IMR-90 (cell line): ENCODE results near the gene DOCK10. TPM values are rescaled to one million over a fixed set of nuclear protein-coding genes. Genes with fewer than 3 reads are reported as not detected.

Experiments
- ATAC-seq: fragments of 200-7000 bp; cut with Tn5 transposase; 2 replicates; pipeline ENCODE4 v1.9.1; 2020; ENCODE audit warnings: low read depth, mild to moderate bottlenecking, moderate library complexity
- BruUV-seq: library from RNA; stranded (reverse); fragments of 400-500 nt; replicated peaks from 2 replicates; lab custom pipeline; 2021; lab: Mats Ljungman, UMichigan
- CTCF ChIA-PET: fragments of 300-600 bp; formaldehyde crosslinking; extraction: SDS; loops from one replicate; lab custom pipeline; 2021; ENCODE audit warnings: antibody characterized with exemption; lab: Yijun Ruan, JAX
- POLR2A ChIA-PET: fragments of 300-600 bp; sonication (Branson Sonifier 250); formaldehyde crosslinking; loops from one replicate; lab custom pipeline; 2022; ENCODE audit warnings: antibody characterized with exemption; ENCODE audit not compliant: unreplicated experiment; lab: Charles Lee
- DNase-seq: peaks from one replicate; pipeline ENCODE4 v3.0.0; 2013
- H2AFZ ChIP-seq: replicated peaks from 2 replicates; pipeline ENCODE3; 2013; ENCODE audit warnings: low read length, mild to moderate bottlenecking; ENCODE audit not compliant: poor library complexity
- H2AK5ac ChIP-seq: 2 replicates; pipeline ENCODE4 v1.6.1; 2013; ENCODE audit warnings: low read depth, low read length, inconsistent platforms
- H2AK9ac ChIP-seq: replicated peaks from 2 replicates; pipeline ENCODE3; 2013; ENCODE audit warnings: mild to moderate bottlenecking, low read depth, low read length, moderate library complexity; ENCODE audit not compliant: poor library complexity
- H2BK120ac ChIP-seq: 2 replicates; pipeline ENCODE4 v1.6.1; 2013; ENCODE audit warnings: low read depth, low read length, inconsistent platforms
- H2BK15ac ChIP-seq: 3 replicates; pipeline ENCODE4 v1.6.1; 2013; ENCODE audit warnings: low read depth, low read length, inconsistent platforms
- H2BK20ac ChIP-seq: 2 replicates; pipeline ENCODE4 v1.6.1; 2013; ENCODE audit warnings: low read depth, mild to moderate bottlenecking, inconsistent platforms, low read length, moderate library complexity
- H2BK5ac ChIP-seq: 2 replicates; pipeline ENCODE4 v1.6.1; 2013; ENCODE audit warnings: mild to moderate bottlenecking, low read depth, low read length, inconsistent platforms; ENCODE audit not compliant: poor library complexity, severe bottlenecking
- H3K14ac ChIP-seq: replicated peaks from 2 replicates; pipeline ENCODE4 v1.6.1; 2013; ENCODE audit warnings: low read depth, low read length, inconsistent platforms
- H3K18ac ChIP-seq: 2 replicates; pipeline ENCODE4 v1.6.1; 2013; ENCODE audit warnings: low read depth, low read length, control low read depth
- H3K23ac ChIP-seq: 2 replicates; pipeline ENCODE4 v1.6.1; 2013; ENCODE audit warnings: low read depth, low read length, inconsistent platforms
- H3K27ac ChIP-seq: 2 replicates; pipeline ENCODE4 v1.5.1; 2013; ENCODE audit warnings: mild to moderate bottlenecking, control low read depth, low read length; ENCODE audit not compliant: insufficient read depth
- H3K27me3 ChIP-seq: 2 replicates; pipeline ENCODE4 v1.6.1; 2013; ENCODE audit warnings: low read length; ENCODE audit not compliant: control insufficient read depth, insufficient read depth
- H3K36me3 ChIP-seq: 2 replicates; pipeline ENCODE4 v1.6.1; 2013; ENCODE audit warnings: low read length, mixed read lengths; ENCODE audit not compliant: control insufficient read depth, insufficient read depth
- H3K4ac ChIP-seq: 2 replicates; pipeline ENCODE4 v1.6.1; 2013; ENCODE audit warnings: low read depth, low read length, inconsistent platforms
- H3K4me1 ChIP-seq: 2 replicates; pipeline ENCODE4 v1.6.1; 2013; ENCODE audit warnings: low read length, mixed read lengths; ENCODE audit not compliant: control insufficient read depth, insufficient read depth
- H3K4me2 ChIP-seq: 2 replicates; pipeline ENCODE4 v1.6.1; 2013; ENCODE audit warnings: low read depth, mild to moderate bottlenecking, control low read depth, low read length, moderate library complexity
- H3K4me3 ChIP-seq: 2 replicates; pipeline ENCODE4 v1.5.1; 2013; ENCODE audit warnings: low read depth, mild to moderate bottlenecking, control low read depth, low read length, moderate library complexity; ENCODE audit not compliant: insufficient read depth
- H3K56ac ChIP-seq: 2 replicates; pipeline ENCODE4 v1.6.1; 2013; ENCODE audit warnings: low read length, inconsistent platforms; ENCODE audit not compliant: insufficient read depth; ENCODE audit errors: extremely low read depth
- H3K79me1 ChIP-seq, 2 experiments: 2 replicates each; pipeline ENCODE4 v1.6.1; 2013; ENCODE audit warnings: low read length in 2 of 2, inconsistent platforms in 1 of 2, low read depth in 1 of 2
- H3K9ac ChIP-seq: 2 replicates; pipeline ENCODE4 v1.6.1; 2013; ENCODE audit warnings: low read depth, low read length, control low read depth
- H3K9me1 ChIP-seq: 2 replicates; pipeline ENCODE4 v1.6.1; 2013; ENCODE audit warnings: low read length, inconsistent platforms; ENCODE audit not compliant: insufficient read depth
- H3K9me3 ChIP-seq: 2 replicates; pipeline ENCODE4 v1.6.1; 2013; ENCODE audit warnings: low read length; ENCODE audit not compliant: control insufficient read depth, insufficient read depth
- H4K20me1 ChIP-seq: 2 replicates; pipeline ENCODE4 v1.6.1; 2013; ENCODE audit warnings: low read length, inconsistent platforms; ENCODE audit not compliant: insufficient read depth
- H4K5ac ChIP-seq: 2 replicates; pipeline ENCODE4 v1.6.1; 2013; ENCODE audit warnings: mild to moderate bottlenecking, low read depth, low read length, control low read depth
- H4K8ac ChIP-seq, 2 experiments: 2 replicates each; pipeline ENCODE4 v1.6.1; 2013; ENCODE audit warnings: low read depth in 2 of 2, low read length in 2 of 2, control low read depth in 1 of 2, inconsistent platforms in 1 of 2
- H4K91ac ChIP-seq: 2 replicates; pipeline ENCODE4 v1.6.1; 2013; ENCODE audit warnings: low read depth, low read length, inconsistent platforms; ENCODE audit not compliant: insufficient read depth
- BHLHE40 ChIP-seq: fragments of 150-350 bp; IDR thresholded peaks from 2 replicates; pipeline ENCODE4 v1.6.1; 2016; ENCODE audit warnings: mild to moderate bottlenecking, low read depth, low read length
- ELK1 ChIP-seq: fragments of 150-350 bp; IDR thresholded peaks from 2 replicates; pipeline ENCODE4 v1.6.1; 2016; ENCODE audit warnings: low read depth, mild to moderate bottlenecking, low read length, moderate library complexity, borderline replicate concordance
- MAZ ChIP-seq: IDR thresholded peaks from 2 replicates; pipeline ENCODE4 v1.6.1; 2012; ENCODE audit warnings: low read depth, mild to moderate bottlenecking, low read length, improper control_type of control experiment, moderate library complexity, borderline replicate concordance
- NFE2L2 ChIP-seq: fragments of 150-350 bp; IDR thresholded peaks from 2 replicates; pipeline ENCODE4 v1.6.1; 2016; ENCODE audit warnings: low read depth, mild to moderate bottlenecking, low read length
- RAD21 ChIP-seq: IDR thresholded peaks from 2 replicates; pipeline ENCODE4 v1.6.1; 2012; ENCODE audit warnings: low read length, improper control_type of control experiment
- RFX5 ChIP-seq: IDR thresholded peaks from 2 replicates; pipeline ENCODE4 v1.8.0; 2012; ENCODE audit warnings: low read depth, mild to moderate bottlenecking, low read length, moderate library complexity
- SMC3 ChIP-seq: fragments of 150-350 bp; IDR thresholded peaks from 2 replicates; pipeline ENCODE4 v1.6.1; 2016; ENCODE audit warnings: low read depth, mild to moderate bottlenecking, antibody characterized with exemption, low read length, moderate library complexity
- WGBS, 2 experiments: methylation state at CpG; one replicate each; pipeline versions ENCODE4 v1.1.5 to v1.1.7; 2013; ENCODE audit warnings: missing lambda C conversion rate in 2 of 2; ENCODE audit not compliant: insufficient read length in 1 of 2; ENCODE audit errors: extremely low coverage in 2 of 2; 5-methylcytosine and 5-hydroxymethylcytosine counted together
- dilution Hi-C: fragments of 300-500 bp; cut with HindIII; formaldehyde crosslinking; loops from one replicate; pipeline ENCODE4 v1.14.3; 2018; ENCODE audit warnings: low sequenced_read_pairs; ENCODE audit not compliant: unreplicated experiment
- in situ Hi-C: fragments of 300-500 bp; cut with MboI; formaldehyde crosslinking; loops from 3 replicates; pipeline ENCODE4 v1.14.3; 2019; ENCODE audit warnings: low sequenced_read_pairs, inconsistent platforms, mixed read lengths
- intact Hi-C: fragments of 100-400 bp; cut with micrococcal nuclease; formaldehyde crosslinking; loops from 2 replicates; pipeline ENCODE4 v1.10.0; 2022
- polyA plus RNA-seq, 3 experiments: library from polyadenylated mRNA; depleted of rRNA; stranded (reverse); fragments of >200 nt; gene quantifications; 2 replicates each; pipeline ENCODE4 v1.2.3, GENCODE V29; 2012; ENCODE audit warnings: low replicate concordance in 1 of 3
- total RNA-seq: library from RNA; depleted of rRNA; stranded (reverse); fragments of >200 nt; gene quantifications from 2 replicates; pipeline ENCODE4 v1.2.3, GENCODE V29; 2012

DOCK10 gene
- total and polyA plus RNA-seq, 2 of the 4 experiments (the other 2 are of a cell fraction), result 58.6 to 75.3 TPM

- TF ChIP-seq RFX5, result no peak
These were observed 234.9 kb downstream of the DOCK10 start (continued) for GRCh38 chr2:224807153-224807964.

GRCh38 chr2:224803930-224804329 lies 238.3 kb downstream of the DOCK10 start:
- in situ Hi-C loops, result no loop called here
- no peak overlapping the region for H4K5ac ChIP-seq
- no peak overlapping the region for H3K9ac ChIP-seq
- POLR2A ChIA-PET, result no interaction called here
- no peak overlapping the region for H3K23ac ChIP-seq
- no peak overlapping the region for H2AFZ ChIP-seq
- no peak overlapping the region for H3K27ac ChIP-seq
- H3K27me3 ChIP-seq, result no peaks in the 10 kb centered on the region
- no peak overlapping the region for H3K4ac ChIP-seq
- H4K91ac ChIP-seq, result no peak overlapping the region
- no peak overlapping the region for H3K18ac ChIP-seq
- no peak overlapping the region for H4K8ac ChIP-seq
- no peak overlapping the region for H3K14ac ChIP-seq
- no peaks in the 10 kb centered on the region for H3K79me1 ChIP-seq
- no CpG with 5 or more reads among the region's 1 CpG for WGBS, 2 experiments
- TF ChIP-seq RAD21 (no peak), SMC3 (no peak), NFE2L2 (no peak), RFX5 (no peak), MAZ (no peak), BHLHE40 (no peak), ELK1 (no peak)
- CTCF ChIA-PET, result interaction anchor here (0.6 to 0.7 kb wide), 2 partner anchors 48 to 934 kb away, joined by 3 read pairs; no protein-coding TSS in a partner anchor
- dilution Hi-C loops, result no loop called here
- no peak overlapping the region for H2AK5ac ChIP-seq
- no peak overlapping the region for H3K56ac ChIP-seq
- no TSS peak for BruUV-seq
- no peak overlapping the region for H3K4me2 ChIP-seq
- no peak for ATAC-seq
- H2AK9ac ChIP-seq, result no peak overlapping the region
- peaks cover 9% of the 10 kb centered on the region for H3K36me3 ChIP-seq
- no peaks in the 10 kb centered on the region for H3K9me3 ChIP-seq
- no peak overlapping the region for H2BK120ac ChIP-seq
- DNase-seq, result no peak
- H3K4me3 ChIP-seq, result no peak overlapping the region
- no peak overlapping the region for H2BK20ac ChIP-seq
- intact Hi-C loops, result loop anchor here (5.0 kb wide), 2 partner anchors 198 to 858 kb away; no protein-coding TSS in a partner anchor
- H4K20me1 ChIP-seq, result no peaks in the 10 kb centered on the region
- peaks cover 3% of the 10 kb centered on the region; the same call in 1 of the 2 replicates for H3K4me1 ChIP-seq
- H2BK15ac ChIP-seq, result no peak overlapping the region
- no peak overlapping the region for H2BK5ac ChIP-seq
- no peaks in the 10 kb centered on the region; the same call in 1 of the 2 replicates for H3K9me1 ChIP-seq
